Activated CD4-positive, alpha-beta T cell treated with anti-CD3 and anti-CD28 coated beads, Interleukin-2, amount 10 ng/mL, durations not matched to agents 7 days and 5 days (primary cell): ENCODE results near the gene IQGAP3. TPM values are rescaled to one million over a fixed set of nuclear protein-coding genes. Genes with fewer than 3 reads are reported as not detected.

ENCODE experiments used
- CTCF ChIA-PET: fragments of 350-600 bp; sonication (Branson Sonifier 250); formaldehyde crosslinking; loops from one replicate; lab custom pipeline; 2021; ENCODE audit warnings: antibody characterized with exemption; lab: Charles Lee
- POLR2A ChIA-PET: fragments of 350-600 bp; sonication (Branson Sonifier 250); formaldehyde crosslinking; loops from one replicate; lab custom pipeline; 2021; ENCODE audit warnings: antibody characterized with exemption; lab: Charles Lee
- DNase-seq: peaks from one replicate; pipeline ENCODE4 v3.0.0-alpha.2; 2020
- H3K27ac Mint-ChIP-seq: one replicate; pipeline ENCODE4 v1.8.0; 2021; ENCODE audit warnings: mild to moderate bottlenecking, moderate library complexity, mixed read lengths
- H3K27me3 Mint-ChIP-seq: one replicate; pipeline ENCODE4 v1.8.0; 2021; ENCODE audit warnings: mixed read lengths
- H3K36me3 Mint-ChIP-seq: one replicate; pipeline ENCODE4 v1.8.0; 2021; ENCODE audit warnings: low read depth, mixed read lengths
- H3K4me1 Mint-ChIP-seq: one replicate; pipeline ENCODE4 v1.8.0; 2021; ENCODE audit warnings: mixed read lengths
- H3K4me3 Mint-ChIP-seq: one replicate; pipeline ENCODE4 v1.8.0; 2021; ENCODE audit warnings: mild to moderate bottlenecking, moderate library complexity, mixed read lengths
- H3K9me3 Mint-ChIP-seq: one replicate; pipeline ENCODE4 v1.8.0; 2021; ENCODE audit warnings: mixed read lengths
- total RNA-seq, 2 experiments: library from RNA; stranded (reverse); gene quantifications; one replicate each; pipeline ENCODE4 v1.2.3, GENCODE V29; 2021

Gene IQGAP3
- total RNA-seq, 2 experiments from 2014 or later = 25.2 to 25.5 TPM

- Mint-ChIP-seq H3K9me3 (no peaks in the 10 kb centered on the region), H3K36me3 (no peaks in the 10 kb centered on the region), H3K27me3 (peaks cover 3% of the 10 kb centered on the region), H3K4me3 (no peak within 1 kb of the TSS), H3K4me1 (peaks cover 24% of the 10 kb centered on the region), H3K27ac (no peak within 1 kb of the TSS)
- DNase-seq = no peak
- CTCF ChIA-PET = interaction anchor here (0.6 to 1.7 kb wide), 7 partner anchors 9 to 194 kb away, joined by 3 to 8 read pairs (median 3); partner anchors contain the start of gene NAXE
- POLR2A ChIA-PET = no interaction called here
Measured at GRCh38 chr1:156579472-156579871, 7.1 kb upstream of the IQGAP3 start, which contains the start of gene TTC24. TSS of gene TTC24 (plus strand) at chr1:156579723. CDS start at chr1:156581365, 1,642 bp downstream.

GRCh38 chr1:156578055-156578454 lies 5.7 kb upstream of the IQGAP3 start:
- no peak for DNase-seq
- H3K27ac Mint-ChIP-seq = no peak overlapping the region
- no peak overlapping the region for H3K4me3 Mint-ChIP-seq
- H3K36me3 Mint-ChIP-seq = no peaks in the 10 kb centered on the region
- peaks cover 16% of the 10 kb centered on the region for H3K4me1 Mint-ChIP-seq
- H3K27me3 Mint-ChIP-seq = peaks cover 5% of the 10 kb centered on the region
- POLR2A ChIA-PET = no interaction called here
- CTCF ChIA-PET = interaction anchor here (0.7 to 1.0 kb wide), 2 partner anchors 76 to 149 kb away, joined by 3 read pairs; no protein-coding TSS in a partner anchor
- H3K9me3 Mint-ChIP-seq = no peaks in the 10 kb centered on the region

- CTCF ChIA-PET = interaction anchor here (1.0 to 1.5 kb wide), 2 partner anchors 76 to 97 kb away, joined by 3 to 4 read pairs; no protein-coding TSS in a partner anchor
- Mint-ChIP-seq H3K4me1 (peaks cover 15% of the 10 kb centered on the region), H3K9me3 (no peaks in the 10 kb centered on the region), H3K4me3 (no peak overlapping the region), H3K36me3 (no peaks in the 10 kb centered on the region), H3K27me3 (peaks cover 9% of the 10 kb centered on the region), H3K27ac (no peak overlapping the region)
- DNase-seq = no peak
- POLR2A ChIA-PET = no interaction called here
Measured at GRCh38 chr1:156577550-156577949, 5.2 kb upstream of the IQGAP3 start.

GRCh38 chr1:156574039-156574633 lies 1.8 kb upstream of the IQGAP3 start:
- POLR2A ChIA-PET = no interaction called here

GRCh38 chr1:156572663-156573018 lies 276 bp upstream of the IQGAP3 start:
- H3K4me3 Mint-ChIP-seq = peak overlapping the region; percentile 94
- H3K27ac Mint-ChIP-seq = peak overlapping the region; percentile 78
- no peaks in the 10 kb centered on the region for H3K9me3 Mint-ChIP-seq
- H3K27me3 Mint-ChIP-seq = peaks cover 15% of the 10 kb centered on the region
- peaks cover 25% of the 10 kb centered on the region for H3K4me1 Mint-ChIP-seq
- ChIA-PET CTCF (interaction anchor here (0.7 to 3.1 kb wide), 2 partner anchors 9 to 18 kb away, joined by 3 to 8 read pairs; no protein-coding TSS in a partner anchor), POLR2A (no interaction called here)
- no peak for DNase-seq
- H3K36me3 Mint-ChIP-seq = peaks cover 13% of the 10 kb centered on the region

More at GRCh38 chr1:156574039-156574633, 1.8 kb upstream of the IQGAP3 start:
- H3K4me3 Mint-ChIP-seq = no peak overlapping the region
- H3K4me1 Mint-ChIP-seq = peaks cover 25% of the 10 kb centered on the region
- H3K27ac Mint-ChIP-seq = no peak overlapping the region
- CTCF ChIA-PET = interaction anchor here (2.3 kb wide), 1 partner anchor 188 kb away, joined by 7 read pairs; no protein-coding TSS in a partner anchor
- H3K36me3 Mint-ChIP-seq = peaks cover 7% of the 10 kb centered on the region
- no peaks in the 10 kb centered on the region for H3K9me3 Mint-ChIP-seq
- no peak for DNase-seq
- peaks cover 15% of the 10 kb centered on the region for H3K27me3 Mint-ChIP-seq

GRCh38 chr1:156571261-156571852 lies 1.0 kb downstream of the IQGAP3 start:
- CTCF ChIA-PET = interaction anchor here (0.7 to 3.1 kb wide), 6 partner anchors 8 to 185 kb away, joined by 3 to 8 read pairs (median 4); partner anchors contain the start of genes NAXE and TTC24

GRCh38 chr1:156566436-156566835 lies 5.9 kb downstream of the IQGAP3 start:
- DNase-seq = no peak
- no peak overlapping the region for H3K4me3 Mint-ChIP-seq
- H3K36me3 Mint-ChIP-seq = peaks cover 30% of the 10 kb centered on the region
- no peaks in the 10 kb centered on the region for H3K9me3 Mint-ChIP-seq
- no peak overlapping the region for H3K27ac Mint-ChIP-seq
- CTCF ChIA-PET = interaction anchor here (1.7 kb wide), 1 partner anchor 38 kb away, joined by 4 read pairs; no protein-coding TSS in a partner anchor
- peaks cover 8% of the 10 kb centered on the region for H3K4me1 Mint-ChIP-seq
- POLR2A ChIA-PET = no interaction called here
- no peaks in the 10 kb centered on the region for H3K27me3 Mint-ChIP-seq

More at GRCh38 chr1:156571261-156571852, 1.0 kb downstream of the IQGAP3 start:
- DNase-seq = no peak
- H3K27ac Mint-ChIP-seq = no peak overlapping the region
- no peaks in the 10 kb centered on the region for H3K9me3 Mint-ChIP-seq
- peaks cover 15% of the 10 kb centered on the region for H3K27me3 Mint-ChIP-seq
- peak overlapping the region; percentile 94 for H3K4me3 Mint-ChIP-seq
- H3K36me3 Mint-ChIP-seq = peaks cover 18% of the 10 kb centered on the region
- POLR2A ChIA-PET = interaction anchor here (1.0 kb wide), 1 partner anchor 10 kb away, joined by 4 read pairs; no protein-coding TSS in a partner anchor
- peaks cover 25% of the 10 kb centered on the region for H3K4me1 Mint-ChIP-seq

- no peak overlapping the region for H3K4me3 Mint-ChIP-seq
- peaks cover 30% of the 10 kb centered on the region for H3K36me3 Mint-ChIP-seq
- no peaks in the 10 kb centered on the region for H3K9me3 Mint-ChIP-seq
- H3K27ac Mint-ChIP-seq = no peak overlapping the region
- ChIA-PET POLR2A (no interaction called here), CTCF (interaction anchor here (0.9 to 1.7 kb wide), 3 partner anchors 14 to 84 kb away, joined by 4 read pairs; no protein-coding TSS in a partner anchor)
- no peak for DNase-seq
- H3K27me3 Mint-ChIP-seq = no peaks in the 10 kb centered on the region
- no peaks in the 10 kb centered on the region for H3K4me1 Mint-ChIP-seq
Measured at GRCh38 chr1:156565519-156565918, 6.8 kb downstream of the IQGAP3 start.

- no peak overlapping the region for H3K27ac Mint-ChIP-seq
- POLR2A ChIA-PET = no interaction called here
- CTCF ChIA-PET = interaction anchor here (1.4 kb wide), 1 partner anchor 12 kb away, joined by 4 read pairs; no protein-coding TSS in a partner anchor
Measured at GRCh38 chr1:156560585-156561163, 11.7 kb downstream of the IQGAP3 start.

GRCh38 chr1:156559797-156560385 lies 12.5 kb downstream of the IQGAP3 start:
- no peaks in the 10 kb centered on the region for H3K9me3 Mint-ChIP-seq
- DNase-seq = no peak
- ChIA-PET CTCF (interaction anchor here (0.5 to 1.0 kb wide), 2 partner anchors 8 to 184 kb away, joined by 3 to 4 read pairs; no protein-coding TSS in a partner anchor), POLR2A (no interaction called here)
- H3K36me3 Mint-ChIP-seq = peaks cover 21% of the 10 kb centered on the region
- no peak overlapping the region for H3K4me3 Mint-ChIP-seq
- H3K27me3 Mint-ChIP-seq = no peaks in the 10 kb centered on the region
- H3K27ac Mint-ChIP-seq = no peak overlapping the region
- no peaks in the 10 kb centered on the region for H3K4me1 Mint-ChIP-seq

More at GRCh38 chr1:156560585-156561163, 11.7 kb downstream of the IQGAP3 start:
- no peak for DNase-seq
- Mint-ChIP-seq H3K4me3 (no peak overlapping the region), H3K9me3 (no peaks in the 10 kb centered on the region), H3K4me1 (no peaks in the 10 kb centered on the region), H3K27me3 (no peaks in the 10 kb centered on the region), H3K36me3 (peaks cover 20% of the 10 kb centered on the region)

- ChIA-PET POLR2A (no interaction called here), CTCF (interaction anchor here (0.5 to 1.0 kb wide), 2 partner anchors 8 to 184 kb away, joined by 3 to 4 read pairs; no protein-coding TSS in a partner anchor)
- Mint-ChIP-seq H3K27ac (no peak overlapping the region), H3K4me3 (no peak overlapping the region), H3K27me3 (no peaks in the 10 kb centered on the region), H3K36me3 (peaks cover 18% of the 10 kb centered on the region), H3K4me1 (no peaks in the 10 kb centered on the region), H3K9me3 (no peaks in the 10 kb centered on the region)
- no peak for DNase-seq
Measured at GRCh38 chr1:156559086-156559796, 13.1 kb downstream of the IQGAP3 start.

GRCh38 chr1:156556354-156556753 lies 16.0 kb downstream of the IQGAP3 start:
- Mint-ChIP-seq H3K27ac (no peak overlapping the region), H3K36me3 (peaks cover 18% of the 10 kb centered on the region), H3K4me1 (peaks cover 2% of the 10 kb centered on the region), H3K27me3 (no peaks in the 10 kb centered on the region), H3K4me3 (no peak overlapping the region), H3K9me3 (no peaks in the 10 kb centered on the region)
- POLR2A ChIA-PET = no interaction called here
- CTCF ChIA-PET = interaction anchor here (0.6 to 1.1 kb wide), 3 partner anchors 20 to 76 kb away, joined by 3 read pairs; partner anchors contain the start of gene TTC24
- no peak for DNase-seq
